Esophagus muscularis mucosa (tissue), 4 donors: ENCODE data around the gene GTF2F1. TPM values are rescaled to one million over a fixed set of nuclear protein-coding genes. Genes with fewer than 3 reads are reported as not detected.

ENCODE experiments used
- DNase-seq: peaks from one replicate; pipeline ENCODE4 v3.0.0-alpha.2; 2017; ENCODE audit errors: extremely low spot score
- H3K27ac ChIP-seq, 4 donors: fragments of 200-600 bp; sonication (generic); replicated peaks in 1 of 4; 1 replicate in 3 of 4; 2 replicates in 1 of 4; pipeline ENCODE4 v1.5.1; 2016 to 2019; ENCODE audit warnings: mild to moderate bottlenecking in 1 of 4
- H3K27me3 ChIP-seq, 4 donors: fragments of 200-600 bp; sonication (generic); one replicate each; pipeline versions ENCODE4 v1.5.1 to v1.6.0; 2016 to 2019
- H3K36me3 ChIP-seq, 4 donors: fragments of 200-600 bp; sonication (generic); one replicate each; pipeline ENCODE4 v1.5.1; 2016 to 2019
- H3K4me1 ChIP-seq, 4 donors: fragments of 200-600 bp; sonication (generic); one replicate each; pipeline ENCODE4 v1.5.1; 2016 to 2019
- H3K4me3 ChIP-seq, 4 donors: fragments of 200-600 bp; sonication (generic); 1 replicate in 2 of 4; 2 replicates in 2 of 4; pipeline ENCODE4 v1.5.1; 2016 to 2019; ENCODE audit warnings: mild to moderate bottlenecking in 4 of 4, moderate library complexity in 1 of 4
- H3K9me3 ChIP-seq, 4 donors: fragments of 200-600 bp; sonication (generic); 1 replicate in 3 of 4; 2 replicates in 1 of 4; pipeline ENCODE4 v1.5.1; 2016 to 2019
- CTCF ChIP-seq, 3 experiments: fragments of 200-600 bp in 2 of 3; fragments of 450-650 bp in 1 of 3; sonication (generic) in 2 of 3; IDR thresholded peaks; one replicate each; pipeline ENCODE4 v1.5.1; 2017 to 2019; ENCODE audit warnings: antibody characterized with exemption in 3 of 3, mild to moderate bottlenecking in 2 of 3, moderate library complexity in 1 of 3
- EP300 ChIP-seq: sonication (generic); formaldehyde crosslinking; IDR thresholded peaks from one replicate; pipeline ENCODE4 v1.6.1; 2017; ENCODE audit warnings: antibody characterized with exemption
- POLR2A ChIP-seq: fragments of 450-650 bp; IDR thresholded peaks from one replicate; pipeline ENCODE4 v1.6.1; 2017; ENCODE audit warnings: antibody characterized with exemption, moderate library complexity, mild to moderate bottlenecking, low read depth
- POLR2AphosphoS5 ChIP-seq, 2 donors: sonication (generic); formaldehyde crosslinking; IDR thresholded peaks; one replicate each; pipeline ENCODE4 v1.6.1; 2017; ENCODE audit warnings: antibody characterized with exemption in 2 of 2
- WGBS: methylation state at CpG from one replicate; pipeline ENCODE4 v1.1.5; 2018; 5-methylcytosine and 5-hydroxymethylcytosine counted together
- intact Hi-C: fragments of 100-400 bp; cut with DNase I; formaldehyde crosslinking; loops from one replicate; pipeline ENCODE4 v1.15.1; 2023
- total RNA-seq, 4 donors: library from RNA; depleted of rRNA; stranded (reverse); fragments of >200 nt; gene quantifications; one replicate each; pipeline versions ENCODE4 v1.1.0 to v1.2.1, GENCODE V29; 2016

The GTF2F1 gene
- total RNA-seq, 4 donors from 2014 or later, result 43.6 to 61.0 (median 56.8) TPM

DNA sequence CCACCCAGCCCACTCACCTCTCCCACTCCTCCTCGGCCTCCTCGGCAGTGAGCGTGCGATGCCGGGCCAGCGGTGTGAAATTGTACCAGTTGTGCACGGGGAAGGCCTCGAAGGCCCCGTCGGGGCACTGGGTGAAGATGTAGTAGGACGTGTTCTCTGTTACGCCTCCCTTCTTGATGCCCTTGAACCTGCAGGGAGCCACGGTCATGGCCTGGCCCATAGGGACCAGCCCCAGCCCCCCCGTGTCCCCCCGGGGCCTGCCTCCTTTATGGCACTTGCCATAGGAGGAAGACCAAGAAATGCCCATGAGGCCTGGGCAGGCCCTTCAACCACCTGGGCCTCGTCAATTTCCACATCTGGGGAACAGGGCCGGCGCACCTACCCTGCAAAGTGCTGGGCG lies 5.6 kb downstream of the GTF2F1 start:
- intact Hi-C loops, result no loop called here
- H3K4me3 ChIP-seq, result no peak overlapping the region
- no peak overlapping the region for H3K27ac ChIP-seq
- no peaks in the 10 kb centered on the region for H3K27me3 ChIP-seq
- DNase-seq, result no peak
- TF ChIP-seq POLR2A, result no peak
- no peak for TF ChIP-seq CTCF (IDR thresholded peaks at IDR 0.05)
- TF ChIP-seq EP300, result no peak
- no peak for TF ChIP-seq POLR2AphosphoS5 (IDR thresholded peaks at IDR 0.05)
- H3K36me3 ChIP-seq, result peaks cover 57 to 94% (median 83%) of the 10 kb centered on the region in 4 donors
- WGBS, result 84% methylated on average over 14 of the region's 19 CpGs
- H3K9me3 ChIP-seq, result no peaks in the 10 kb centered on the region
- peaks cover 6 to 26% (median 16%) of the 10 kb centered on the region in 4 donors for H3K4me1 ChIP-seq

GRCh38 chr19:6384381-6384780 lies 8.6 kb downstream of the GTF2F1 start:
- no peak for DNase-seq
- intact Hi-C loops, result no loop called here
- peaks cover 79 to 100% (median 99%) of the 10 kb centered on the region in 4 donors for H3K36me3 ChIP-seq
- no peaks in the 10 kb centered on the region for H3K27me3 ChIP-seq
- WGBS, result 93% methylated on average over 4 of the region's 4 CpGs
- no peak overlapping the region for H3K4me3 ChIP-seq
- no peak overlapping the region for H3K27ac ChIP-seq
- no peaks in the 10 kb centered on the region for H3K9me3 ChIP-seq
- TF ChIP-seq POLR2A (no peak), POLR2AphosphoS5 (IDR thresholded peaks at IDR 0.05) (no peak), EP300 (no peak), CTCF (IDR thresholded peaks at IDR 0.05) (no peak)
- H3K4me1 ChIP-seq, result no peaks in the 10 kb centered on the region

- no peak overlapping the region for H3K27ac ChIP-seq
- no peaks in the 10 kb centered on the region for H3K27me3 ChIP-seq
- intact Hi-C loops, result no loop called here
- DNase-seq, result no peak
- WGBS, result 92% methylated on average over 19 of the region's 19 CpGs
- H3K9me3 ChIP-seq, result no peaks in the 10 kb centered on the region
- no peak overlapping the region for H3K4me3 ChIP-seq
- peaks cover 0 to 7% (median 6%) of the 10 kb centered on the region in 4 donors for H3K4me1 ChIP-seq
- H3K36me3 ChIP-seq, result peaks cover 73 to 99% (median 94%) of the 10 kb centered on the region in 4 donors
- TF ChIP-seq POLR2A, result no peak
- no peak for TF ChIP-seq CTCF (IDR thresholded peaks at IDR 0.05)
- TF ChIP-seq EP300, result no peak
- TF ChIP-seq POLR2AphosphoS5 (IDR thresholded peaks at IDR 0.05), result no peak
Observed at GRCh38 chr19:6383188-6383587, 9.8 kb downstream of the GTF2F1 start.

DNA sequence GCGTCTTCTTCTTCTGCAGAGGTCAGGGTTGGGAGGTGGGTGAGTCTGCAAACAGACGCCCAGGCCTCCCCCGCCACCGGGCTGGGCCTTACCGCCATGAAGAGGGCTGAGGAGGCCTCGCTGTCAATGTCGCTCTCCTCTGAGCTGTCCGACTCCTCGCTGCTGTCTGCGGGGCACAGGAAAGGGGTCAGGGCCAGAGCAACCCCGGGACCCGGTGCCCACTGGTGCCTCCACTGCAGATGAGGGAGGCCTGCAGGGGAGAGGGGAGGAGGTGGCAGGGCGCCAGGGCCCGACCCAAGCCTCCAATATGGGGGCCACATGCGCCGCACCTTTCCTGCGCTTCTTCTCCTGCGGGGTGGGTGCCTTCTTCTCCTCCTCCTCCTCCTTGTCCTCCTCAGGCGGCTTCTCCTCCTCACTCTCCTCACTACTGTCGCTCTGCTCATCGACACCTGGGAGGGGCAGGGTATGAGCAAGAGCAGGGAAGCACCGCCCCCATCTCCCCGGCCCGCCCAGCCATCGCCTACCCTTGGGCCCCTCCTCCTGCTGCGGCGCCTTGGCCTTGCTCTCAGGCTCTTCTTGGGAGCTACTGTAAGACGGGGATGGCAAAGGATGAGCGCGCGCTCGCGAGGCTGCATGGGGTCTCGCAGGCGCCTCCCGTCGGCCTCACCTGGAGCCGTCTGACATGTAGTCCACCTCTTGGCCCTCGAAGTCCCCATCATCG lies 11.8 kb downstream of the GTF2F1 start:
- TF ChIP-seq EP300, result no peak
- TF ChIP-seq POLR2AphosphoS5 (IDR thresholded peaks at IDR 0.05), result no peak
- no peak for TF ChIP-seq POLR2A
- TF ChIP-seq CTCF (IDR thresholded peaks at IDR 0.05), result no peak
- peaks cover 0 to 27% (median 26%) of the 10 kb centered on the region in 4 donors for H3K4me1 ChIP-seq
- no peak overlapping the region for H3K27ac ChIP-seq
- DNase-seq, result no peak
- intact Hi-C loops, result no loop called here
- 96% methylated on average over 35 of the region's 40 CpGs for WGBS
- H3K36me3 ChIP-seq, result peaks cover 61 to 79% (median 74%) of the 10 kb centered on the region in 4 donors
- H3K4me3 ChIP-seq, result no peak overlapping the region
- no peaks in the 10 kb centered on the region for H3K27me3 ChIP-seq
- no peaks in the 10 kb centered on the region for H3K9me3 ChIP-seq
